GM19324 (cell line): Measurements from ENCODE around the gene LDLRAD4.

Experiments
- ATAC-seq: cut with Tn5 transposase; IDR thresholded peaks from one replicate; pipeline ENCODE4 v1.9.1; 2021; ENCODE audit warnings: mild to moderate bottlenecking, moderate library complexity; ENCODE audit not compliant: unreplicated experiment, low FRiP score

LDLRAD4 gene

GRCh38 chr18:13615432-13615861, 396.9 kb downstream of the LDLRAD4 start:
- no peak for ATAC-seq

DNA sequence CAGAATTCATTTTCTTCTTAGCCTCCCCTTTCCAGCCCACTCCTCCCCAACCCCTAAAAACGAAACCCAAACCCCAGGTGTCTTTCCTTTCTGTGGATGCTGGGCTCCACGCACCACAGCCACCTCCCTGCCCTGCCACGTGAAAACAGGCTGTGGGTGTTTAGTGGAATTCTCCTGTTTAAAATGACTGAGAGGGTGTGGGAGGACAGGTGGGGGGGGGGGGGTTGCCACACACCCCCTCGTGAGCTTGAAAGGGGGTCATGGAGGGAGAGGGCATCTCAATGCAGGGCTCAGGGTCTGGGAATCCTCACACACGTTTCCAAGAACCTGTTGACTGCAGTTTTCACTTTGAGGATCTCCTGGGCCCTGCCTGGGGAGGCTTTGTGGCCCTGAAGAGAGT, 397.5 kb downstream of the LDLRAD4 start:
- ATAC-seq, result no peak

DNA sequence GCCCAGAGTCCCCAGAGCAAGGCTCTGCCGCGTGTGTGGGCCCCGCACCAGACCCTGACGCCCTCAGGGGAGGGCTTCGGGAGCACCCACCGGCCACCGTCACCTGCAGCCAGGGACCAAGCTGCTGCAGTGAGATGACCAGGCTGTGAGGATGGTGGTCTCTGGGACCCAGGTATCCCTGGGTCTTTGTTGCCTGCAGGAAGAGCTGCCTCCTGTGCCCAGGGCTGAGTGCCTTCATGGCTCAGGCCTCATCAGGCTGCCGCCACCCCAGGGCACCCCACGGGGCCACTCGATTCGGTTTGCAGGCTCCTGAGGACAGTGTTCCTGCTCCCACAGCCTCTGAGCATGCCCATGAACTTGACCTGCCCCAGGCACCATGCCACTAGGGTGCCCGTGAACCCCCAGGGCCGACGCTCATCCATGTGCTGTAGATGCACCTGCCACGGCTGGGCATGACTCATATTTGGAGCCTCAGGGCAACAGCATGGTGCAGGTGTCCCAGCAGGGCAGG, 398.0 kb downstream of the LDLRAD4 start:
- ATAC-seq, result no peak

DNA sequence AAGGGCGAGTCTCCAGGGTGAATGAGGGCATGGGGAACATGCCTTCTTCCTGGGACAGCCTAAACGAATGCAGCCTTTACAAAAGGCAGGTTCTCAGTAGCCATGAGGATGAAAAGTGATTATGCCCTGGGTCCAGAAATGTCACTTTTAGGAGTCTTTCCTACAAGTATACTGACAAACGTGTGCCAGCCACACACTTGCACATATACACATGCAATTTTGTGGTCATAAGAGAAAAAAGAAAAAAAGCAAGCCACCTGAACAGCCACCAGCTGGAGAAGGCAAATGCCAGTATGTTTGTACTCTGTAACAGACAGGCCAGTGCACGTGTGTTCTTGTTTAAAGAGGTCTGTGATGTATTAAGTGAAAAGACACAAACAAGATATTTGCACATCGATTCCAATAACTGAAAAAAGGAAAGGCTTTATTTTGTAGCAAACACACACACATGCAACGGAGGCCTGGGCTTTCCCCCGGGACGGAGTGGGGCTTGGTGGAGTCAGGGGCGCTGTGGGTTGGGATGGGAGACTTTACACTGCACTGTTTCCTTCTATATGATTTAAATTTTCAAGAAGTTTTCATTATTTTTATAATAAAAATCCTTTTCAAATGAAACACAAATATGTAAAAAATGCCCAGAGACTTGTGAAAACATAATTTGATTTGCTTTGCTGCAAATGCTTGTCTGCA, 399.4 kb downstream of the LDLRAD4 start:
- no peak for ATAC-seq

GRCh38 chr18:13618760-13619438, 400.3 kb downstream of the LDLRAD4 start:
- no peak for ATAC-seq

GRCh38 chr18:13619505-13620205, 401.1 kb downstream of the LDLRAD4 start:
- no peak for ATAC-seq

DNA sequence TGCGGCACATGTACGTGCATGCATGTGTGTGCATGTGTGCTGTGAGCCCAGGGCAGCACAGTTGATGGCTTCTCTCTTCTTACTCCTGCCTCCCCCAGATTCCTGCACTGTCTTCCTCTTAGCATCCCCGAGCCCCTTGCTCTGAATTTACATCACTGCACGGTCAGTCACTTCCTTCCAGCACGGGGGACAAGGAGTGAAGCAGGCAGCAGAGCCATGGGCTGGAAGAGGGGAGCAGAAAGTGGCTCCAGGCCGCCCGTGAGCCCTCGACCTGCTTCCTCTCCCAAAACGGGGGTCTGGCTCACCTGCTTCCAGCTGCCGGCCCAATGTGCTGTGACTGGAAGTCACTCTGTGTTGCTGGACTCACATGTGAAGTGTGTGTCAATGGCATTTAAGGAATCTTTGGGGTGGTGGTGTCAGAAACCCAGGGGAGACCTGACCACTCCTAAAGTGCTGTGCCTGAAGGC, 401.7 kb downstream of the LDLRAD4 start:
- ATAC-seq, result no peak

DNA sequence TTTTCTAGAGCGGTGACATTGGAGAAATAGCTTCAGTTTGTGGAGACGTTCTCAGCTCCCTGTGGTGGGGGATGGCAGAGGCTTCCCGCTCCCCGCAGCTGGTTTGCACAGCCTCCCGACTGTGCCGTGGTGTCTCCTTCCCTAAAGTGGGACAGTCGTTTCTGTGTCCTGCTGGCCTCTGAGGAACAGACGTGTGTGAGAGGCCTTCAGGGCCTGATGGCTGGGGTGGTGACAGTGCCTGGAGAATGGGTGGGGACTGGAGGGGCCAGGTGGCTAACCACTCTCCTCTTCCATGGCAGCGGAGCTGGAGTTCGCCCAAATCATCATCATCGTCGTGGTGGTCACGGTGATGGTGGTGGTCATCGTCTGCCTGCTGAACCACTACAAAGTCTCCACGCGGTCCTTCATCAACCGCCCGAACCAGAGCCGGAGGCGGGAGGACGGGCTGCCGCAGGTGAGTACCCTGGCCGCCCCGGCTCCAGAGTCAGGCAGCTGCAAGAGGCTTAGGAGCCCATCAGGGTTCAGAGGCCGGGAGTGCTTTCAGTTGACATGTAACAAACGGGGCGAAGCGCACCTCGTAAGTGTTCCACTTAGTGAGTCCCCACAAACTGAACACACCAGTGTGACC, 402.4 kb downstream of the LDLRAD4 start:
- no peak for ATAC-seq

DNA sequence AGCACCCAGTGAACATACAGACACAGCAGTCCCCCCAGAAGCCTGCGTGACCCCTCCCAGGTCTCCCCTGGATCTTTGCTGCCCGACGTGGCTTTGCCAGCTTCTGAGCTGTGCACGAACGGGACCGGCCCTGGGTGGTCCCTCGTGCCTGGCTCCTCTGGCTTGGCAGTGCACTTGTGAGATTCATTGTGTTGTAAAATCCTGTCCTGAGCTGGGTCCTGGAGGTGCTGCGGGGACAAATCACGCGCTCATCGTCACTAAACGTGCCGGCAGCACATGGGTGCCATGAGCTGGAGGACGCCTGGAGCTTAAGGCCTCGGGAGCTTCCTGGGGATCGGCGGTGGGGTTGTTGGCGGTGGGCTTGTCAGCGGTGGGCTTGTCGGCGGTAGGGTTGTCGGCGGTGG, 402.9 kb downstream of the LDLRAD4 start:
- ATAC-seq, result no peak

- ATAC-seq, result no peak
Measured at GRCh38 chr18:13621886-13622619, 403.5 kb downstream of the LDLRAD4 start.

- no peak for ATAC-seq
Measured at GRCh38 chr18:13622751-13623150, 404.2 kb downstream of the LDLRAD4 start.

DNA sequence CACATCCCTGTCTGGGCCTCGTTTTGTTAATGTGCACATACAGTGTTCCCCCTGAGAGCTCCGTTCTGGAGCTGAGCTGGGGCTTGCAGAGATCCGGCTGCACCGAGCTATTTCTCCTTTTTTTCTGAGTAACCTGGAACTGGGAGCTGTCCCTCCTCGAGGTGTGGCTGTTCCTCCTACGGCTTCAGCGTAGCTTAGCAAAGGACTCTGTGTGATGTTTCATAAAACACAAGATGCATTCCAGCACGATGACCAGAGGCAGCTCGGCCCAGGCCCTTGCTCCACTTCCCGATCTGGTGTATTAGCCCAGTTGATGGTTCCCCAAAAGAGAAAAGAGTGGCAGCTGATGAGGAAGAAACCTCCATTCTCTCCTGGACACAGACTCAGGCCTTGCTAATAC, 404.8 kb downstream of the LDLRAD4 start:
- ATAC-seq, result no peak

DNA sequence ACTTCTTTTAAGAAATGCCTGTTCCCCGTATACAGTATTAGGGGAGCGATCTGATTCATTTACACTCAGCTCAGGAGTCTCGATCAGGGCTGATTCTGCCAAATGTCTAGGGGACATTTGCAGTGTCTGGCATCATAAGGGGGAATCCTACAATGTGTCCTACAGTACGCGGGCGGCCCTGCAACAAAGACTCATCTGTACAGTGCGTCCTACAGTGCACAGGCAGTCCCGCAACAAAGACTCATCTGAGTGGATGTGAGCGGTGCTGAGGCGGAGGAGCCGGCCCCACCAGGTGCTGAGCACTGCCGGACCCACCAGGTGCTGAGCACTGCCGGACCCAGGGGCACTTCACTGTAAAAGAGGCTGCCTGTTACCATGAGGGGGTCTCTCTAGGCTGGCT, 405.3 kb downstream of the LDLRAD4 start:
- ATAC-seq, result no peak

GRCh38 chr18:13624563-13625237, 406.1 kb downstream of the LDLRAD4 start:
- ATAC-seq, result no peak

- ATAC-seq, result no peak
Measured at GRCh38 chr18:13625355-13625754, 406.8 kb downstream of the LDLRAD4 start.

DNA sequence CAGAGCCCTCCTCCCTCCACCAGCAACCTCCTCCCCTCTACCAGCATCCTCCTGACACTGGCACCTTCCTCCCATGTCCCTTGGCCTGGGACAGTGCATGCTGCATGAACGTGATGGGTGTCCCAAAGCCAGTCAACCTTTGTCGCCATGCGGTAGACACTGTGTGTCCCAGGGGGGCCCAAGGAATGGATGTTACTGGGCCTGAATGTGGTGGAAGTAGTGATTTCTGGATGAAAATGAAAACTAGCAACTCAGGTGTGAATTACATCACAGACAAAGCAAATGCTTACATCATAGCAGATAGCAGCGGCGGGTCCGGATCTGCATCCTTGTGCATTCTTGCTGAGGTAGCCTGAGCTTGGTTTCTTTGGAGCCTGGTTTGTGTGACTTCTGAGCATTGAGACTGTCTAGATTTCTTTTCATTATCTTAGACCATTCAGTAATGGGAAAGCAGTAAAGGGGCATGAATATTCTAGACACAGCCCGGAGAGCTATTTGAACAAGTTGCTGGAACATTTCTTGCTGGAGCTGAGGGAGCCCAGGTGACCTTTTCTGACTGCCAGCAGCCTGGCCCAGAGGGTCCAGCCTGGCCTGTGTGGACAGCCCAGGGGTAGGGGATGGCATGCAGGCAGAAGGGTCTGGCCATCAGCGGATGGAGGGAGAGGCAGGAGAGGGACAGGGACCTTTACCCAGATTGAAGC, 407.4 kb downstream of the LDLRAD4 start:
- no peak for ATAC-seq

- no peak for ATAC-seq
Measured at GRCh38 chr18:13626544-13626908, 408.0 kb downstream of the LDLRAD4 start.

DNA sequence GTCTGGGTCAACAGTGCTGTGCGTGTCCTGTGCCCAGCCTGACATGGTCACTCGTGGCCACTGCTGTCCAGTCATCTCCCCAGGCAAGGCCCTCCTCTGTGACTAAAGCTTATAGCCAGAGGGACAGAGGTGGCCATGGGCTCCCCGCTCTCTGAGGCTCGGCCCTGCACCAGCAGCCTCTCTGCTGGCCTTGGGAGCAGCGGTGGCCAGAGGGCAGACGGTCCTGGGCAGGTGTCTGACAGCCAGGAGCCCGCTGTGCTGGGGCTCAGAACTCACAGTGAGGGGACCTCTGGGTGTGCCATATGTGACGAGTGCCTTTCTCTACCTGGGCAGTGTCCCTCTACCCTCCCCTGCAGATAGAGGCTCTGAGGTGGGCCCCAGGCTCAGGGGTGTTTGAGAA, 409.1 kb downstream of the LDLRAD4 start:
- no peak for ATAC-seq

DNA sequence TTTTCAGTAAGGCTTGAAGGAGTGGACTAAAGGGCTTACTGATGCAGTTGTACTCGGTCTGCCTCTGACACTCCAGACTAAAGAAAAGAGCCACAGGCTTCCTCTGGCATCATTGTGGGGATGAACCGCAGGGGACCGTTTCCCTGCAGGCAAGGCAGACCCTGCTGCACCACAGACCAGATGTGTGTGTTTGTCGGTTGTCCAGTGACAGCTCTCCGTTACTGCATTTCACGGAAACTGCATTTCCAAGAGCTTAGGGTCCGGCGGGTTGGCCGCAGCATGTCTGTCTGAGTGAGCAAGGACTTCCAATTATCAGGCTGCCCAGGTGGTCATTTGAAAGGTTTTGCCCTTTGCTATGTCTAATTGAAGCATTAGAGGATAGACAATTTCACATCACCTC, 409.7 kb downstream of the LDLRAD4 start:
- ATAC-seq, result no peak
